K562 (cell line): ENCODE results near the gene TMEM266. TPM values are rescaled to one million over a fixed set of nuclear protein-coding genes. Genes with fewer than 3 reads are reported as not detected.

Experiments used
- ATAC-seq: fragments of 200-7000 bp; cut with Tn5 transposase; 3 replicates; pipeline ENCODE4 v1.9.1; 2020; ENCODE audit warnings: moderate library complexity
- BruUV-seq: library from RNA; stranded (reverse); fragments of 400-500 nt; replicated peaks from 2 replicates; lab custom pipeline; 2021; lab: Mats Ljungman, UMichigan
- CTCF ChIA-PET: fragments of 300-600 bp; formaldehyde crosslinking; extraction: SDS; loops from one replicate; lab custom pipeline; 2021; ENCODE audit warnings: low intra/inter-chr PET ratio; lab: Yijun Ruan, JAX
- POLR2A ChIA-PET: fragments of 300-600, 350-650 bp; sonication (Branson Sonifier 250); formaldehyde crosslinking; extraction: SDS; loops from one replicate; lab custom pipeline; 2021; ENCODE audit warnings: antibody characterized with exemption, inconsistent platforms; lab: Yijun Ruan, JAX
- DNase-seq, 4 experiments: peaks; one replicate each; pipeline versions ENCODE4 v3.0.0 to v3.0.0-alpha.2; 2011 to 2018; ENCODE audit warnings: low spot score in 3 of 4, mixed read lengths in 3 of 4; ENCODE audit errors: extremely low read depth in 1 of 4
- FAIRE-seq: peaks from 2 replicates; lab custom pipeline; 2011; peaks lifted over from hg19 to GRCh38; lab: Jason Lieb, UNC
- H2AFZ ChIP-seq: 2 replicates; pipeline ENCODE4 v1.6.0; 2011; ENCODE audit warnings: low read depth, low read length, control low read depth, inconsistent platforms
- H3K27ac ChIP-seq: fragments of 200-600 bp; 3 replicates; pipeline ENCODE4 v1.8.0; 2011; ENCODE audit warnings: low read depth, mild to moderate bottlenecking, control low read depth, inconsistent platforms, low read length, moderate library complexity, mixed read lengths; ENCODE audit errors: extremely low read depth
- H3K27me3 ChIP-seq, 2 experiments: fragments of 300-600 bp in 1 of 2; 2 replicates in 1 of 2; 3 replicates in 1 of 2; pipeline versions ENCODE4 v1.6.0 to v1.8.0; 2011; ENCODE audit warnings: inconsistent platforms in 2 of 2, low read length in 2 of 2, mild to moderate bottlenecking in 1 of 2, mixed read lengths in 1 of 2, moderate library complexity in 1 of 2; ENCODE audit not compliant: control insufficient read depth in 2 of 2, insufficient read depth in 2 of 2
- H3K36me3 ChIP-seq: fragments of 300-600 bp; 3 replicates; pipeline ENCODE4 v1.8.0; 2011; ENCODE audit warnings: mild to moderate bottlenecking, low read length, inconsistent platforms; ENCODE audit not compliant: control insufficient read depth, insufficient read depth
- H3K4me1 ChIP-seq, 2 experiments: fragments of 200-600 bp in 1 of 2; replicated peaks in 1 of 2; 2 replicates in 1 of 2; 3 replicates in 1 of 2; pipeline versions ENCODE4 v1.5.1 to v1.8.0; 2011; ENCODE audit warnings: inconsistent platforms in 2 of 2, low read length in 2 of 2, mild to moderate bottlenecking in 1 of 2, mixed read lengths in 1 of 2, moderate library complexity in 1 of 2; ENCODE audit not compliant: control insufficient read depth in 2 of 2, insufficient read depth in 2 of 2
- H3K4me2 ChIP-seq: 2 replicates; pipeline ENCODE4 v1.6.1; 2011; ENCODE audit warnings: low read length, control low read depth, inconsistent platforms, mixed read lengths; ENCODE audit not compliant: insufficient read depth
- H3K4me3 ChIP-seq: fragments of 200-600 bp; sonication (generic), shearing (Covaris generic); 2 replicates; pipeline ENCODE4 v1.5.1; 2016; ENCODE audit warnings: control low read depth, inconsistent platforms
- H3K79me2 ChIP-seq: fragments of 200-600 bp; 3 replicates; pipeline ENCODE4 v1.8.0; 2011; ENCODE audit warnings: low read length, inconsistent platforms; ENCODE audit not compliant: control insufficient read depth, insufficient read depth
- H3K9ac ChIP-seq, 2 experiments: 2 replicates each; pipeline versions ENCODE4 v1.6.0 to v1.6.1; 2011; ENCODE audit warnings: low read depth in 2 of 2, low read length in 2 of 2, control low read depth in 1 of 2, inconsistent platforms in 1 of 2, mild to moderate bottlenecking in 1 of 2, mixed read lengths in 1 of 2; ENCODE audit not compliant: insufficient read depth in 1 of 2
- H3K9me1 ChIP-seq: one replicate; pipeline ENCODE4 v1.6.0; 2011; ENCODE audit warnings: inconsistent platforms, mild to moderate bottlenecking, low read length, moderate library complexity; ENCODE audit not compliant: control insufficient read depth, insufficient read depth
- H3K9me3 ChIP-seq: replicated peaks from 2 replicates; pipeline ENCODE4 v1.5.1; 2011; ENCODE audit warnings: low read depth, low read length, inconsistent platforms; ENCODE audit not compliant: control insufficient read depth, insufficient read depth
- H4K20me1 ChIP-seq: replicated peaks from 2 replicates; pipeline ENCODE4 v1.6.1; 2011; ENCODE audit warnings: low read length, inconsistent platforms, mixed read lengths; ENCODE audit not compliant: control insufficient read depth, insufficient read depth
- ARID1B ChIP-seq: fragments of 450-650 bp; IDR thresholded peaks from 2 replicates; pipeline ENCODE4 v1.6.1; 2016; ENCODE audit warnings: antibody characterized with exemption, mild to moderate bottlenecking, inconsistent platforms
- BMI1 ChIP-seq: fragments of 150-350 bp; IDR thresholded peaks from 2 replicates; pipeline ENCODE4 v1.6.1; 2014; ENCODE audit warnings: low read length
- CBFA2T2 ChIP-seq: fragments of 450-650 bp; conservative IDR thresholded peaks from 2 replicates; pipeline ENCODE4 v1.6.1; 2017; ENCODE audit warnings: mild to moderate bottlenecking
- CBFA2T3 ChIP-seq: fragments of 450-650 bp; IDR thresholded peaks from 2 replicates; pipeline ENCODE4 v1.6.1; 2017
- FOXA3 ChIP-seq, 2 experiments: fragments of 450-650 bp in 1 of 2; sonication (generic) in 1 of 2; formaldehyde crosslinking; IDR thresholded peaks in 1 of 2; conservative IDR thresholded peaks in 1 of 2; 2 replicates each; pipeline versions ENCODE4 v1.4.0 to v1.8.0; 2020 to 2022; ENCODE audit warnings: mild to moderate bottlenecking in 2 of 2, missing genetic modification reagents in 1 of 2
- IRF9 ChIP-seq: fragments of 450-650 bp; IDR thresholded peaks from 2 replicates; pipeline ENCODE4 v1.6.1; 2016; ENCODE audit warnings: missing biosample characterization, missing genetic modification characterization
- NFATC3 ChIP-seq: fragments of 450-650 bp; IDR thresholded peaks from 2 replicates; pipeline ENCODE4 v1.6.1; 2017; ENCODE audit warnings: mild to moderate bottlenecking
- PML ChIP-seq: IDR thresholded peaks from 2 replicates; pipeline ENCODE4 v1.6.1; 2012; ENCODE audit warnings: low read length, inconsistent platforms
- SMAD3 ChIP-seq: fragments of 450-650 bp; formaldehyde crosslinking; conservative IDR thresholded peaks from 2 replicates; pipeline ENCODE4 v1.4.0; 2020; ENCODE audit warnings: mild to moderate bottlenecking
- SNIP1 ChIP-seq: fragments of 450-650 bp; IDR thresholded peaks from 2 replicates; pipeline ENCODE4 v1.7.1; 2017; ENCODE audit warnings: low read depth, mild to moderate bottlenecking
- TAL1 ChIP-seq: fragments of 450-650 bp; IDR thresholded peaks from 2 replicates; pipeline ENCODE4 v1.6.1; 2016; ENCODE audit warnings: mild to moderate bottlenecking
- TEAD4 ChIP-seq, 2 experiments: sonication (generic) in 1 of 2; formaldehyde crosslinking in 1 of 2; IDR thresholded peaks; 2 replicates each; pipeline versions ENCODE4 v1.6.1 to v1.8.0; 2012 to 2022; ENCODE audit warnings: borderline replicate concordance in 1 of 2, inconsistent platforms in 1 of 2, low read length in 1 of 2, mild to moderate bottlenecking in 1 of 2, missing genetic modification reagents in 1 of 2
- ZBED1 ChIP-seq: IDR thresholded peaks from 2 replicates; pipeline ENCODE4 v1.6.1; 2014
- WGBS: fragments of 100-300 bp; shearing (Covaris generic); methylation state at CpG from one replicate; pipeline ENCODE4 v1.1.6; 2016; ENCODE audit warnings: low coverage, mixed read lengths; ENCODE audit not compliant: insufficient coverage; ENCODE audit errors: missing lambda C conversion rate; 5-methylcytosine and 5-hydroxymethylcytosine counted together
- in situ Hi-C: fragments of 300-500 bp; cut with MboI; formaldehyde crosslinking; loops from 4 replicates; pipeline ENCODE4 v1.15.0; 2018; ENCODE audit warnings: inconsistent platforms, mixed read lengths
- intact Hi-C: fragments of 100-400 bp; cut with micrococcal nuclease; formaldehyde crosslinking; loops from 2 replicates; pipeline ENCODE4 v1.14.2; 2022
- polyA plus RNA-seq, 8 experiments: library from polyadenylated mRNA; depleted of rRNA in 4 of 8; stranded (reverse) in 5 of 8; unstranded in 3 of 8; fragments of >200 nt; fragmentation: Nextera tagmentation in 2 of 8; fragmentation: Illumina TruSeq in 1 of 8; extraction: Ambion mirVana in 2 of 8; extraction: Trizol in 1 of 8; gene quantifications; 2 replicates each; pipeline versions ENCODE4 v1.2.1 to v1.2.3, GENCODE V29; 2011 to 2014; ENCODE audit warnings: inconsistent platforms in 1 of 8, missing spikeins in 1 of 8
- total RNA-seq, 7 experiments: library from RNA; depleted of rRNA in 6 of 7; stranded (reverse); fragments of >200 nt in 6 of 7; fragmentation: Illumina TruSeq in 2 of 7; extraction: Trizol in 2 of 7; gene quantifications; 2 replicates each; pipeline versions ENCODE4 v1.2.1 to v1.2.3, GENCODE V29; 2011 to 2021; ENCODE audit warnings: low replicate concordance in 1 of 7

Gene TMEM266
- total and polyA plus RNA-seq, 9 of the 15 experiments (the other 6 are each of a cell fraction or from before 2014, with no cell fraction given) = not detected

GRCh38 chr15:76127880-76128279, 68.1 kb downstream of the TMEM266 start:
- ChIA-PET CTCF (no interaction called here), POLR2A (interaction anchor here (0.7 to 1.6 kb wide), 3 partner anchors 11 to 168 kb away, joined by 3 to 5 read pairs (median 3); no protein-coding TSS in a partner anchor)
- H4K20me1 ChIP-seq = no peaks in the 10 kb centered on the region
- H3K79me2 ChIP-seq = no peaks in the 10 kb centered on the region
- no peak overlapping the region for H3K27ac ChIP-seq
- H2AFZ ChIP-seq = no peak overlapping the region
- ATAC-seq (no peak), FAIRE-seq (peak; percentile 11), DNase-seq (no peak)
- TF ChIP-seq BMI1 (no peak), SNIP1 (no peak), ZBED1 (no peak), NFATC3 (no peak)
- no TSS peak for BruUV-seq
- in situ Hi-C loops = no loop called here
- H3K9ac ChIP-seq = no peak overlapping the region
- peaks cover 5 to 13% of the 10 kb centered on the region in 2 experiments; a peak in 4 of 5 replicates for H3K27me3 ChIP-seq
- intact Hi-C loops = no loop called here
- WGBS = 0% methylated on average over 4 of the region's 4 CpGs
- H3K36me3 ChIP-seq = no peaks in the 10 kb centered on the region
- no peak overlapping the region for H3K4me3 ChIP-seq
- no peaks in the 10 kb centered on the region for H3K4me1 ChIP-seq
- no peak overlapping the region for H3K4me2 ChIP-seq
- no peaks in the 10 kb centered on the region; the same call in 1 of the 2 replicates for H3K9me3 ChIP-seq
- no peaks in the 10 kb centered on the region for H3K9me1 ChIP-seq

DNA sequence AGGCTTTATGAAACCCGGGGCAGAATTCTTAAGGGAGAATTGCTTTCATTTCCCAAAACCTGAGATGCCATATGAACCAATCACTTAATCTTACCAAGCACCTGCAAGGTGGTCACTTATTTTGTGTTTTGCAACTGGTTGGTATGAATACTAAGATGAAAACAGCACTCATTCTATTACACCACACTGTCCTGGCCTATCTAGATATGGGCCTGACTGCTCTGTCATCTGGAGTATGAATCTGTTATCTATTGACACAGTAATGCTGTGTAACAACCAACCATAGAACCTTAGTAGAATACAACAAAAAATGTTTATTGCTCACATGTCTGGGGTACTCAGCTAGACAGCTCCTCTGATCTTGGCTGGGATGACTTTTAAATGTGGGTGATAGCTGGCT, 74.8 kb downstream of the TMEM266 start:
- Histone ChIP-seq H3K9me1 (no peaks in the 10 kb centered on the region), H3K9ac (no peak overlapping the region), H3K4me3 (no peak overlapping the region), H3K27ac (no peak overlapping the region), H2AFZ (no peak overlapping the region), H3K4me1 (no peaks in the 10 kb centered on the region; a peak in 1 of 5 replicates), H3K79me2 (no peaks in the 10 kb centered on the region), H3K9me3 (no peaks in the 10 kb centered on the region), H3K36me3 (no peaks in the 10 kb centered on the region), H3K4me2 (no peak overlapping the region), H4K20me1 (0 out of 2 replicates have a peak, but pooled peaks cover 3% of the 10 kb centered on the region), H3K27me3 (peaks cover 21 to 52% of the 10 kb centered on the region in 2 experiments)
- in situ Hi-C loops = no loop called here
- FAIRE-seq (no peak), DNase-seq (no peak), ATAC-seq (no peak)
- WGBS = 0% methylated on average over 1 of the region's 1 CpG
- intact Hi-C loops = loop anchor here (10.0 kb wide), 1 partner anchor 180 kb away; no protein-coding TSS in a partner anchor
- CTCF ChIA-PET = no interaction called here
- no TSS peak for BruUV-seq
- POLR2A ChIA-PET = interaction anchor here (1.6 kb wide), 1 partner anchor 65 kb away, joined by 3 read pairs; no protein-coding TSS in a partner anchor
- TF ChIP-seq CBFA2T3 (peak; percentile 56), TEAD4 (IDR thresholded peaks at IDR 0.05; ENCODE audit: low read length) (peak; percentile 70), TEAD4 (CRISPR knock-in tag; IDR thresholded peaks at IDR 0.05; ENCODE audit: borderline replicate concordance) (no peak), PML (0 out of 2 replicates have a peak, but pooled peaks have one; percentile 26), SMAD3 (CRISPR knock-in tag) (no peak), ARID1B (peak; percentile 37), FOXA3 (CRISPR knock-in tag; conservative IDR thresholded peaks at IDR 0.05 in 1 of 2, IDR thresholded peaks at IDR 0.05 in 1 of 2) (0 out of 4 replicates have a peak, but pooled peaks of 1 of the 2 experiments have one; percentile 14), IRF9 (no peak), TAL1 (peak; percentile 65), CBFA2T2 (peak; percentile 33; the same call in 1 of the 2 replicates)
